Iris pigment epithelial cell (primary cell): ENCODE measurements around the gene CCK.
"Not testable (repeated sequence)": the region's sequence is repeated elsewhere in the genome, so short reads cannot be mapped to it uniquely, and the experiment has no call there.

Source experiments
- DNase-seq: peaks from one replicate; pipeline ENCODE4 v3.0.0-alpha.2; 2011; ENCODE audit warnings: low read depth

CCK gene, protein sequence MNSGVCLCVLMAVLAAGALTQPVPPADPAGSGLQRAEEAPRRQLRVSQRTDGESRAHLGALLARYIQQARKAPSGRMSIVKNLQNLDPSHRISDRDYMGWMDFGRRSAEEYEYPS

GRCh38 chr3:42266085-42266484 lies at the start of gene CCK:
TSS of gene CCK (minus strand) at chr3:42266185. CDS start at chr3:42263630, 2,555 bp downstream.
- no peak for DNase-seq

DNA sequence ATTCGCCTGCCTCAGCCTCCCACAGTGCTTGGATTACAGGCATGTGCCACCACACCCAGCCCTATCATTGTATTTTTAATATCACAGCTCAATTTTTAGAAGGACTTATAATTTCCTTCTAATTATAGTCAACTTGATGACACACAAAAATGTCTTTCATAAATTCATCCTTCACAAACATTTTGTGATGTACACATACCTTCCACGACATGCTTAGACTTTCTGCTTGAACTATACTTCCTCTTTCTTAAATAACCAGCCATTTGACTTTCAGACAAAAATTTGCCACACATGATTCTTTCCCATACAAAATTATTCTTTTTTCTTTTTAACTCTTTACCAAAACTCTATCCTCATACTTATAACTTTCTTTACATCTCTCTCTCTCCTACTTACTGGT lies 48.4 kb upstream of the CCK start:
- no peak for DNase-seq

DNA sequence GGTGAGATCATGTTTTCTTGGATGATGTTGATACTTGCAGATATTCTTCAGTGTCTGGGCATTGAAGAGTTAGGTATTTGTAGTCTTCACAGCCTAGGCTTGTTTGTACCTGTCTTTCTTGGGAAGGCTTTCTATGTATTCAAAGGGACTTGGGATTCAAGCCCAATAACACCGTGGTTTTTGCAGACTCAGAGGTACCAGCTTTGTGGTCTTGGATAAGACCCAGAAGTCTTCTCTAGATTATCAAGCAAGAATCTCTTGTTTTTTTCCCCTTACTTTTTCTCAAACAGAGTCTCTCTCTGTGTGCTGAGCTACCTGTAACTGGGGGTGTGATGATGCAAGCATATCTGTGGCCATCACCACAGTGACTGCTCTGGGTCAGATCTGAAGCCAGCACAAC lies 42.7 kb upstream of the CCK start:
- no peak for DNase-seq

DNA sequence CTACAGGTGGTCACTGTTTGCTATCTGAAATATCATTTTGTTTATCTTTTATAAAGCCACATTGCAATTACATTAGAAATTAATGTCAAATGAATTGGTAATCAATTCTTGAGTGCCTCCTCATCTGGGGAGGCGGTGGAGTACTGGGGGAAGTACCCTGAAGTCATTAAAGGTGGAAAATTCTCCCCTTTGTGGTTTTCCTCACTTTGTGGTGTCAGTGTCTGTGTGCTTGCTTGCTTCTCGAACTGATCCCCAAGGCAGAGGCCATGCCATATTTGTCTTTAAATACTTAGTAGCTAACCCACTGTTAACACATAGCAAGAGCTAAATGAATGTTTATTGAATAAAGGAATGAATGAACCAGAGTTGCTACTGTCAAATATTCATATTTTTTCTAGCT lies 40.5 kb upstream of the CCK start:
- DNase-seq = no peak

DNA sequence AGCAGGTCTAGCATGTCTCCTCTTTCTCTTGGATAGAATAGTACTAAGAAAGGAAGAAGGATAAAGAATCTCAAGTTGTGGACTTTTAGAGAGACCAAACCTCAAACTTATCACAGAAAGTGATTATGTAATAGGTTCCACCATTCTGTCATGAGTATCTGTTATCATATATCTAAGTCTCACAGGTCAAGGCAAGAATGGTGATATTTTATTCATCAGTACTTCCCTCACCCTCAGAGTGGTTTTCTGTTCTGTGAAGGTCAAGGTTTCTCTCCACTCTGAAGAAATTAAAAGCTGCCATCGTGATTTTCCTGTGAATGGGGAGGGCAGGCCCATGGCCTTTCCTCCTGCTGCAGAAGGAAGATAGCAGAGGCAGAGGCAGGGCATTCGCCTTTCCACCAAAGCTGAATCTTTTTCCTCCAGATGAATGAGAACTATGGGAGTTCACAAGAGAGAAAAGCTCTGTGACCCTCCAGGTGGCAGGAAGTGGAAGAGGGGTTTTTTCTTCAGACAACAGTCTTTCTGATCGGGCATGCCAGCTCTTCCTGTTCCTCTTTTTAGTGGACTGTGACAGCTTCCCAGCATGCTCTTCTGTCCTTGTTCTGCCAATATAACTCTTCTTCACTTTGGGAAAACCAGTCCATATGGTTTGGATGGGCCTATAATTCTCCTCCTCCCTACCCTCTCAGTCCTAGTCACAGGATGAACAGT lies 37.1 kb upstream of the CCK start:
- DNase-seq = no peak

DNA sequence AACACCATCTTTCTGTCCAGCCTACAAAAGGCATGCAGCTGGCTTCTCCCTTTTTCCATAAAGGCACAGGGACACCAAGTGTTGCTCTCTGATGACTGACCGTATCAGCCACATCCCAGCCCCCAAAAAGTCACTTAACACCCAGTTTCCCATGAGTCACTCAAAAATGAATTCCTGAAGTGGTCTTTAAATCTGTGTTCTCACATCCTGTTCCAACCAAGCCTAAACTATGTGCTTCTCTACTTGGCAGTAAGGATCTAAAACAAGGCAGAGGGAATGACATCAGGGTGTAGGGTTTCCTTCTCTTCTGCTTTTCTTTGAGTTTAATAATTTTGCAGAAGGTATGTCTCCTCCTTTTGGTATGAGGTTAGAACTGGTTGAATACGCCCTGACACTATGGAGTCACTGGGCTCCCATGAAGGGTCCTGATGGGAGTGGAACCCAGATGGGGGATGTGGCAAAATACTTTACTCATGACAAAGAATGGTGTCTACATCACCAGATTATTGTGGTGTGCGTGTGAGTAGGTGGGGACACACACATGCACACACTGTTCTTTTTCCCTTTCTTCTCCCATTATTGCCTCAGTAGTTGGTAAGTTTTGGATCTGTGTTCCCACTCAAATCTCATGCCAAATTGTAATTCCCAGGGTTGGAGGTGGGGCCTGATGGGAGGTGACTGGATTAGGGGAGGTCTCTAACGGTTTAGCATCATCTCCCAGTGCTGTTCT lies 35.6 kb upstream of the CCK start:
- DNase-seq = no peak

DNA sequence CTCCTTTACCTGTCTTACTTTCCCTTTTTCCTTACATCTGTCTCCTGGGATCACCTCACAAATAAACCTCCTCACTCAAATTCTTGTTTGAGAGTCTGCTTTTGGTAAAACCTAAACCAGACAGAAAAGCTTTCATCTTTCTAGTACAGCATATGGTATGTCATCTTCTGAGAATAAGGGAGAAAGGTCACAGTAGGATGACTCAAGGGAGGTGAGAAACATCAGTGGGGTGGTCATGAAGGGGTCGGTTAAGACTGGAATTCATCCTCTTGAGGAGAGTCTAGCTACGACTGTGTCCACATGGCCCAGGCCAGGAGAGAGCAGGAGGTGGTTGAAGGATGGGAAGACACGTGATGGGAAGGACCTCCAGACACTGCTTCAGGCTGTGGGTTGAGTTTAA lies 34.8 kb upstream of the CCK start:
- no peak for DNase-seq

- DNase-seq = peak; percentile 53
These were observed 34.0 kb upstream of the CCK start for GRCh38 chr3:42300013-42300412.

- DNase-seq = no peak
These were observed 32.3 kb upstream of the CCK start for GRCh38 chr3:42298259-42298658.

DNA sequence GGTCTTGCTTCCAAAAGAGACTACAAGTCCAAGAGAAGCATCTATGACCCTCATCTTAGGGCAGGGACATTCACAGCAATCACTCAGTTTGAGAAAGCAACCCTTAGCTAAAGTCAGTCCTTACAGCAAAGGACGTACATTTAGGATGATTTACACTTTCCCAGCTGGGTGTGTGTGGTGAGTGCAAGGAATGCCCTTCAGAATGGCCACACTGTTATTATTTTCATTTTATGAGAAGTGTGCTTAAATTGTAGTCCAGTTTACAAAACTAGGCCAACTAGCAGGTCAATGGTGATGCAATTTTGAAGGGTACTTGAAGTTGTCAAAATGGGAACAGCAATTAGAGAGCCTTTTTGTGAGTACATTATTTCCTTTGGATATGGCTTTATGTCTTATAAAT lies 26.0 kb upstream of the CCK start:
- no peak for DNase-seq

DNA sequence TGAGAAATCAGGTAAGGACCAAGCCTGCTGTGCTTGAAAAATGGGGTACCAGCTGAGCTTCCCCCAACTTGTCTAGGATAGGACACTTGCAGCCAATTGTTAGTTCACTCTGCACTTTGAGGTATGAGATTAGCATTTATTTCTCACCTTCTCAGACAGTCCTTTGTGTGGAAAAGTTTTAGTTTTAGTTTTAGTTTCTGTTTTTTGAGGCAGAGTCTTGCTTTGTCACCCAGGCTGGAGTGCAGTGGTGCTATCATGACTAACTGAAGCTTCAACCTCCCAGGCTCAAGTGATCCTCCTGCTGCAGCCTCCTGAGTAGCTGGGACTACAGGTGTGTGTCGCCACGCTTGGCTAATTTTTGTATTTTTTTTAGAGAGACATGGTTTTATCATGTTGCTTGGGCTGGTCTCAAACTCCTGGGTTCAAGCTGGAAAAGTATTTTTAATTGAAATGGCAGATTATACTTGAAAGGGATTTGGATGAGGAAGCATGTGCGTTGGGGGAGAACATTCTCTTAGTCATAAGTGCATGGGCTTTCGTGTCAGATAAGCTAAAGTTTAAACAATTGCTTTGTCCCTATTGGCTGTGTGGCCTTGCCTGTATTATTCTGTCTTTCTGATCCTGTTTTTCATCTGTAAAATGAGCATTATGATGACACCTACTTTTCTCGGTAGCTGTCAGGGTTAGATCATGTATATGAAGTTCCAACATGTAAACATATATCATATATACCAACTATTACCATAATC lies 25.2 kb upstream of the CCK start:
- no peak for DNase-seq

DNA sequence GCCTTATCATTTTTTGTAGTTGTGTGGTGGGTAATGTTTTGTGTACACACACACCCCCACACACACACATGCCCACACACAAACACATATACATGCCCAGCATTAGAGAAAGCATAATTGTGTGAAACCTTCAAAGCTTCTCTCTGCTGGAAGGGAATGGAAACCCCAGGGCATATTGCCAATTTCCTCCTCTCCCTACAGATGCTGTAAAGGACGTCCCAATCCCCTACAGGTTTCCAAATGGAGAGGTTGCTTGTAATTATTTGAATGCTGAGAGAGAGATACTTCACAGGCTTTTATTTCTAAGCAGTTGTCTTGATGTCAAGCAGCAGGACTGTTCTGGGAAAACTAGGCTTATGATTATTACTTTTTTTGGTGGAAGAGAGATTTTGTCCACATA lies 23.0 kb upstream of the CCK start:
- no peak for DNase-seq

- DNase-seq = no peak
These were observed 22.4 kb upstream of the CCK start for GRCh38 chr3:42288385-42288784.

DNA sequence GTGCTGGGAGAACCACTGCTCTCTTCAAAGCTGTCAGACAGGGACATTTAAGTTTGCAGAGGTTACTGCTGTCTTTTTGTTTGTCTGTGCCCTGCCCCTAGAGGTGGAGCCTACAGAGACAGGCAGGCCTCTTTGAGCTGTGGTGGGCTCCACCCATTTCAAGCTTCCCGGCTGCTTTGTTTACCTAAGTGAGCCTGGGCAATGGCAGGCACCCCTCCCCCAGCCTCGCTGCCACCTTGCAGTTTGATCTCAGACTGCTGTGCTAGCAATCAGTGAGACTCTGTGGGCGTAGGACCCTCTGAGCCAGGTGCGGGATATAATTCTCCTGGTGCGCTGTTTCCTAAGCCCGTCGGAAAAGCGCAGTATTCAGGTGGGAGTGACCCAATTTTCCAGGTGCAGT lies 21.4 kb upstream of the CCK start:
- not testable (repeated sequence) for DNase-seq

DNA sequence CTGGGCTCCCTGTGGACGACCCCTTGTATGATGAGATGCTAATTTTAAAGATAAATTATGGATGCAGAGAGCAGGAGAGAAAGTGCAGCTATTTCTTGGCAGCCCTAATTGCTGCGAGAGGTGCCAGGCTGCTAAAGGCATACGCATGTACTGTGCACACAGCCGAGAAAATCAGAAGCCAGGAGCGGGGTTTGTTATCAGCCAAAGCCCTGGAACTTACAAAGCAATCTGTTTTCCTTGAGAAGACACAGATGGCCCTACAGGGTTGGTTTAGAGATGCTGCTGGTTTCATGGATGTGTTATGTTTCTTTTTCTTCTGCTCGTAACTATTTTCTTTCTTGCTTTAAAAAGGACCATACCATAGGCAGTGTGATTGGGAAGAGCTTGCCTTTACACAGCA lies 11.7 kb upstream of the CCK start:
- no peak for DNase-seq

GRCh38 chr3:42276141-42277132 lies 10.5 kb upstream of the CCK start:
- no peak for DNase-seq

- no peak for DNase-seq
These were observed 9.2 kb upstream of the CCK start for GRCh38 chr3:42275217-42275616.

DNA sequence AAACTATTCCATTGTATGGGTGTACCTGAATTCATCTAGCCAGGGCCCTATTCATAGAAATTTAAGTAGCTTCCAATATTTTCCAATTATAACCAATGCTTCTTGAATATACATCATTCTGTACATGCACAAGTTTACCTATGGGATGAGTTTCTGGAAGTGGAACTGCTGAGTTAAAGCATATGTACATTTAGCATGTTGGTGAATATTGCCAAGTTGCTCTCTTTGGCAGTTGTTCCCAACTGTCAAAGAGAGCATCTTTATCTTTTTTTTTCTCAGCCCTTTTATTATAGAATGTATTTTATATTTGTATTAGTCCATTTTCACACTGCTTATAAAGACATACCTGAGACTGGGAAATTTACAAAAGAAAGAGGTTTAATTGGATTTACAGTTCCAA lies 8.3 kb upstream of the CCK start:
- DNase-seq = no peak

DNA sequence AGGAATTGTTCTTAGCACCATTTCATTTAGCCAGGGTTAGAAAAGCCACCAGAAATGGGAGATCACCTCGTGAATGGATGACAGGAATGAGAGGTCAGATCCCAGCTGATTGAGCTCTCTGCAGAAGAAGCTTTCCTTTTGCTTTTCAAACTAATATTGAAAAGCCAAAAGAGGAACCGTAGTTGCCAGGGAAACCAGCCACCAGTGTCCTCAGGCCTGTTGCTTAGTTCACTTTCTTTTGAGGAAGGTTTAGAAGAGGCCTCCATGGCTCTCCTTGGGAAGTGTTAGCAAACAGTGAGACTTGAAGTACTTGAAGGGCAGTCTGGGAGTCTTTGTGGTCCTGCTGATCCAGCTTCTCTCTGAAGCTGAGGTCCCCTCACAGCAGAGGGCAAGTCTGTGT lies 7.4 kb upstream of the CCK start:
- DNase-seq = no peak

DNA sequence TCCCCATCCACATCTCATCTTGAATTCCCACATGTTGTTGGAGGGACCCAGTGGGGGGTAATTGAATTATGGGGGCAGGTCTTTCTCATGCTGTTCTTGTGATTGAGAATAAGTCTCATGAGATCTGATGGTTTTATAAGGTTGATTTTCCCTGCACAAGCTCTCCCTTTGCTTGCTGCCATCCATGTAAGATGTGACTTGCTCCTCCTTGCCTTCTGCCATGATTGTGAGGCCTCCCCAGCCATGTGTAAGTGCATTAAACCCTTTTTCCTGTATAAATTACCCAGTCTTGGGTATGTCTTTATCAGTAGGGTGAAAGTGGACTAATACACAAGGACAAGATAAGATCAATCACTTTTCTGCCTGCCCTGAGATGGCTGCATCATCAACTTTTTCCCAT lies 5.8 kb upstream of the CCK start:
- DNase-seq = no peak

DNA sequence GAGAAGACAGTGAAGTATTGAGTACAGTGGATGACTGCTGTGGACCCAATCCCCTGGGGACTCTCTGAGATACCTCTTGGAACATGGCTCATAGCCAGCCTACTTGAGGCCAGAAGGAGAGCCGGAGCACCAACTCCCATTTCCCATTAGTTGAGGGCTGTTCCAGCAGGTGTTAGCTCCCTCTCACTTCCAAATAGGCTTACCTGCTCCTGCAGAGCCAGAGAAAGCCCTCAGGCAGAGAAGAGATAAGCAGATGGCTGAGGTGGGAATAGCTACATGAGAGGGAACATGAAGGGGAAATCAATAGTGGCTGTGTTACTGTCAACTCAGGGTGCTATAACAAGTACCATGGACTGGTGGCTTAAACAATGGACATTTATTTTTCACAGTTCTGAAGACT lies 4.6 kb upstream of the CCK start:
- DNase-seq = no peak

DNA sequence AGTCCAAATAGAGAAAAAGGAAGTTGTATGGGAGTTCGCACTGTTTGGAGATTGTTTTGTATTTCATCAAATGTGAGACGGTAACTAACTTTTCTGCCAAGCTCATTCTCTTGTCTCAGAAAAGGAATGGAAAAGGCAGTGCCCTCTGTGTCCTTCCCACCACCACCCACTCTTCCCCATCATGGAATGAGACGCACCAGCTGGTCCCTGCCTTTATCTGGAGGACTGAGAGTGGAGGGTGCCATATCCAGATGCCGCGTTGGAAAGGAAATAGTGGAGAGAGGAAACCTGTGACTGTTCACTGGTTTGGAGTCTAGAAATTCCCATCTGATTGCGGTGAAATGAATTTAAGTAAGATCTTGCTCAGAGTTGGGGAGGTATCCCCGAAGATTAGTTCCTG lies 3.7 kb upstream of the CCK start:
- no peak for DNase-seq
